H1 (cell line): Measurements from ENCODE around the gene LLGL1. TPM values are rescaled to one million over a fixed set of nuclear protein-coding genes. Genes with fewer than 3 reads are reported as not detected.

ENCODE experiments used
- CTCF ChIA-PET: fragments of 300-600 bp; sonication (Branson Sonifier 250); formaldehyde crosslinking; loops from one replicate; lab custom pipeline; 2021; ENCODE audit not compliant: partially characterized antibody; lab: Charles Lee
- POLR2A ChIA-PET: fragments of 300-600 bp; sonication (Branson Sonifier 250); formaldehyde crosslinking; loops from one replicate; lab custom pipeline; 2021; ENCODE audit warnings: inconsistent platforms; ENCODE audit not compliant: partially characterized antibody; lab: Charles Lee
- DNase-seq, 2 experiments: peaks; one replicate each; pipeline versions ENCODE4 v3.0.0 to v3.0.0-alpha.2; 2010 to 2022; ENCODE audit warnings: low spot score in 2 of 2, low read depth in 1 of 2, mixed read lengths in 1 of 2
- FAIRE-seq: peaks from 2 replicates; lab custom pipeline; 2011; peaks lifted over from hg19 to GRCh38; lab: Jason Lieb, UNC
- H2AFZ ChIP-seq: 2 replicates; pipeline ENCODE4 v1.8.1; 2012; ENCODE audit warnings: low read length, inconsistent platforms
- H2AK5ac ChIP-seq: 2 replicates; pipeline ENCODE4 v1.6.1; 2013; ENCODE audit warnings: low read depth, low read length
- H2BK120ac ChIP-seq: replicated peaks from 2 replicates; pipeline ENCODE3; 2013; ENCODE audit warnings: low read depth, low read length, inconsistent platforms
- H2BK12ac ChIP-seq: 2 replicates; pipeline ENCODE4 v1.6.1; 2013; ENCODE audit warnings: low read depth, low read length
- H2BK15ac ChIP-seq: 2 replicates; pipeline ENCODE4 v1.6.1; 2013; ENCODE audit warnings: low read length
- H2BK20ac ChIP-seq: 2 replicates; pipeline ENCODE4 v1.6.1; 2013; ENCODE audit warnings: low read length
- H2BK5ac ChIP-seq: 2 replicates; pipeline ENCODE4 v1.6.1; 2013; ENCODE audit warnings: low read depth, low read length
- H3K14ac ChIP-seq: 2 replicates; pipeline ENCODE4 v1.6.1; 2013; ENCODE audit warnings: inconsistent platforms; ENCODE audit not compliant: insufficient read length
- H3K18ac ChIP-seq: 2 replicates; pipeline ENCODE4 v1.6.1; 2013; ENCODE audit warnings: low read length; ENCODE audit errors: extremely low read depth
- H3K23ac ChIP-seq: 2 replicates; pipeline ENCODE4 v1.6.1; 2013; ENCODE audit warnings: inconsistent platforms; ENCODE audit not compliant: insufficient read length
- H3K23me2 ChIP-seq: 2 replicates; pipeline ENCODE4 v1.6.1; 2013; ENCODE audit warnings: low read depth, low read length
- H3K27ac ChIP-seq: 2 replicates; pipeline ENCODE4 v1.6.1; 2011; ENCODE audit warnings: low read depth, low read length, inconsistent platforms
- H3K27me3 ChIP-seq, 4 experiments: replicated peaks in 1 of 4; 1 replicate in 1 of 4; 2 replicates in 3 of 4; pipeline versions ENCODE4 v1.6.1 to v1.8.1; 2011 to 2013; ENCODE audit warnings: low read length in 3 of 4, mild to moderate bottlenecking in 3 of 4, inconsistent platforms in 2 of 4, mixed read lengths in 2 of 4, moderate library complexity in 1 of 4; ENCODE audit not compliant: control insufficient read depth in 3 of 4, insufficient read depth in 3 of 4; ENCODE audit errors: extremely low read depth in 1 of 4
- H3K36me3 ChIP-seq, 4 experiments: 2 replicates each; pipeline versions ENCODE4 v1.6.1 to v1.8.1; 2011 to 2013; ENCODE audit warnings: mild to moderate bottlenecking in 4 of 4, low read length in 3 of 4, moderate library complexity in 2 of 4, control low read depth in 1 of 4, inconsistent platforms in 1 of 4; ENCODE audit not compliant: insufficient read depth in 4 of 4, control insufficient read depth in 2 of 4
- H3K4ac ChIP-seq: replicated peaks from 2 replicates; pipeline ENCODE3; 2013; ENCODE audit warnings: low read length, low read depth, mixed read lengths, inconsistent platforms; ENCODE audit not compliant: insufficient read length
- H3K4me1 ChIP-seq, 4 experiments: replicated peaks in 1 of 4; 1 replicate in 1 of 4; 2 replicates in 3 of 4; pipeline versions ENCODE4 v1.6.1 to v1.8.1; 2011 to 2013; ENCODE audit warnings: low read length in 3 of 4, inconsistent platforms in 2 of 4, mixed read lengths in 1 of 4; ENCODE audit not compliant: insufficient read depth in 4 of 4, control insufficient read depth in 3 of 4
- H3K4me2 ChIP-seq, 2 experiments: 2 replicates each; pipeline versions ENCODE4 v1.6.1 to v1.8.1; 2011 to 2013; ENCODE audit warnings: low read depth in 2 of 2, low read length in 2 of 2, control low read depth in 1 of 2, inconsistent platforms in 1 of 2, mild to moderate bottlenecking in 1 of 2; ENCODE audit not compliant: insufficient read depth in 1 of 2
- H3K4me3 ChIP-seq, 4 experiments: fragments of 200-600, 300-600 bp in 1 of 4; sonication (generic), shearing (Covaris generic), sonication (Bioruptor Twin) in 1 of 4; 2 replicates each; pipeline versions ENCODE4 v1.5.1 to v1.8.1; 2011 to 2016; ENCODE audit warnings: low read length in 4 of 4, low read depth in 3 of 4, control low read depth in 2 of 4, inconsistent platforms in 2 of 4, mild to moderate bottlenecking in 2 of 4, mixed read lengths in 1 of 4, moderate library complexity in 1 of 4; ENCODE audit not compliant: insufficient read depth in 2 of 4; ENCODE audit errors: extremely low read depth in 1 of 4
- H3K56ac ChIP-seq: replicated peaks from 2 replicates; pipeline ENCODE3; 2013; ENCODE audit warnings: low read depth, mild to moderate bottlenecking, mixed read lengths, low read length, inconsistent platforms; ENCODE audit not compliant: insufficient read length
- H3K79me1 ChIP-seq: 2 replicates; pipeline ENCODE4 v1.6.1; 2013; ENCODE audit warnings: low read depth, low read length, control low read depth
- H3K79me2 ChIP-seq, 2 experiments: 2 replicates each; pipeline versions ENCODE4 v1.6.1 to v1.8.1; 2012 to 2013; ENCODE audit warnings: low read length in 2 of 2, mild to moderate bottlenecking in 2 of 2, inconsistent platforms in 1 of 2; ENCODE audit not compliant: insufficient read depth in 2 of 2, control insufficient read depth in 1 of 2
- H3K9ac ChIP-seq, 4 experiments: replicated peaks in 1 of 4; 1 replicate in 1 of 4; 2 replicates in 3 of 4; pipeline versions ENCODE4 v1.6.1 to v1.8.1; 2011 to 2013; ENCODE audit warnings: low read depth in 3 of 4, low read length in 3 of 4, control low read depth in 2 of 4, mild to moderate bottlenecking in 2 of 4, moderate library complexity in 2 of 4, inconsistent platforms in 1 of 4; ENCODE audit errors: extremely low read depth in 1 of 4
- H3K9me3 ChIP-seq, 2 experiments: 2 replicates each; pipeline versions ENCODE4 v1.6.1 to v1.8.1; 2012 to 2013; ENCODE audit warnings: mild to moderate bottlenecking in 2 of 2, moderate library complexity in 2 of 2, control low read depth in 1 of 2, inconsistent platforms in 1 of 2, low read depth in 1 of 2, low read length in 1 of 2, mixed read lengths in 1 of 2; ENCODE audit not compliant: insufficient read depth in 2 of 2
- H4K20me1 ChIP-seq, 2 experiments: replicated peaks in 1 of 2; 2 replicates each; pipeline versions ENCODE3 to v1.8.1; 2011 to 2013; ENCODE audit warnings: inconsistent platforms in 2 of 2, low read length in 2 of 2, mild to moderate bottlenecking in 1 of 2; ENCODE audit not compliant: insufficient read depth in 2 of 2, control insufficient read depth in 1 of 2
- H4K5ac ChIP-seq: 2 replicates; pipeline ENCODE4 v1.6.1; 2013; ENCODE audit warnings: low read length, low read depth, mixed read lengths, inconsistent platforms; ENCODE audit not compliant: insufficient read length
- H4K8ac ChIP-seq: 2 replicates; pipeline ENCODE4 v1.8.0; 2013; ENCODE audit warnings: mild to moderate bottlenecking, moderate library complexity, low read length, inconsistent platforms; ENCODE audit not compliant: insufficient read depth; ENCODE audit errors: extremely low read depth
- H4K91ac ChIP-seq: replicated peaks from 2 replicates; pipeline ENCODE3; 2013; ENCODE audit warnings: low read length, mixed read lengths, inconsistent platforms; ENCODE audit not compliant: insufficient read length
- CBX8 ChIP-seq: fragments of 300-800, 300-1000 bp; sonication (generic); IDR thresholded peaks from 2 replicates; pipeline ENCODE4 v1.7.1; 2016; ENCODE audit warnings: low read depth, low read length, borderline replicate concordance
- CHD2 ChIP-seq: IDR thresholded peaks from 2 replicates; pipeline ENCODE4 v1.6.1; 2012; ENCODE audit warnings: low read length, improper control_type of control experiment
- POU5F1 ChIP-seq: IDR thresholded peaks from 2 replicates; pipeline ENCODE4 v1.6.1; 2011; ENCODE audit warnings: low read depth, mild to moderate bottlenecking, low read length, moderate library complexity
- RBBP5 ChIP-seq: IDR thresholded peaks from 2 replicates; pipeline ENCODE4 v1.7.1; 2012; ENCODE audit warnings: low read depth, mild to moderate bottlenecking, inconsistent platforms, low read length, moderate library complexity, borderline replicate concordance
- SP1 ChIP-seq: IDR thresholded peaks from 2 replicates; pipeline ENCODE4 v1.6.1; 2011; ENCODE audit warnings: low read depth, low read length
- WGBS, 2 experiments: shearing (Covaris generic) in 1 of 2; methylation state at CpG; one replicate each; pipeline versions ENCODE4 v1.1.6 to v1.1.7; 2013 to 2015; ENCODE audit warnings: low lambda C conversion rate in 2 of 2, mixed read lengths in 2 of 2, inconsistent platforms in 1 of 2, low coverage in 1 of 2, missing lambda C conversion rate in 1 of 2; ENCODE audit not compliant: insufficient replicate concordance in 2 of 2, insufficient coverage in 1 of 2, insufficient read length in 1 of 2; ENCODE audit errors: extremely low coverage in 1 of 2, missing lambda C conversion rate in 1 of 2; 5-methylcytosine and 5-hydroxymethylcytosine counted together
- polyA plus RNA-seq, 7 experiments: library from polyadenylated mRNA; depleted of rRNA in 3 of 7; stranded (reverse) in 5 of 7; unstranded in 2 of 7; fragments of >200 nt in 5 of 7; fragments of 200-250 nt in 2 of 7; gene quantifications; 1 replicate in 5 of 7; 2 replicates in 1 of 7; 4 replicates in 1 of 7; pipeline versions ENCODE4 v1.2.1 to v1.2.3, GENCODE V29; 2011 to 2013; ENCODE audit warnings: missing spikeins in 2 of 7, mixed read lengths in 2 of 7
- total RNA-seq: library from RNA; stranded (reverse); fragmentation: NEBNext Ultra II Directional; extraction: Animal tissue kit (Norgen Biotek cat#: 25700); gene quantifications from 2 replicates; pipeline ENCODE4 v1.2.1, GENCODE V29; 2021
- TF ChIP-seq, protein P1 (sequence below), 3 experiments: IDR thresholded peaks; 1 replicate in 2 of 3; 2 replicates in 1 of 3; pipeline versions ENCODE4 v1.5.1 to v1.6.1; 2011; ENCODE audit warnings: low read length in 3 of 3, mild to moderate bottlenecking in 3 of 3, inconsistent platforms in 2 of 3, low read depth in 1 of 3, moderate library complexity in 1 of 3; ENCODE audit not compliant: insufficient read depth in 1 of 3; ENCODE audit errors: control extremely low read depth in 1 of 3
- TF ChIP-seq, protein P2 (sequence below): IDR thresholded peaks from 2 replicates; pipeline ENCODE4 v1.6.1; 2012; ENCODE audit warnings: inconsistent platforms

The LLGL1 gene
- total and polyA plus RNA-seq, 2 of the 8 experiments (the other 6 are each of a cell fraction or from before 2014, with no cell fraction given), result 71.3 to 107 TPM

DNA sequence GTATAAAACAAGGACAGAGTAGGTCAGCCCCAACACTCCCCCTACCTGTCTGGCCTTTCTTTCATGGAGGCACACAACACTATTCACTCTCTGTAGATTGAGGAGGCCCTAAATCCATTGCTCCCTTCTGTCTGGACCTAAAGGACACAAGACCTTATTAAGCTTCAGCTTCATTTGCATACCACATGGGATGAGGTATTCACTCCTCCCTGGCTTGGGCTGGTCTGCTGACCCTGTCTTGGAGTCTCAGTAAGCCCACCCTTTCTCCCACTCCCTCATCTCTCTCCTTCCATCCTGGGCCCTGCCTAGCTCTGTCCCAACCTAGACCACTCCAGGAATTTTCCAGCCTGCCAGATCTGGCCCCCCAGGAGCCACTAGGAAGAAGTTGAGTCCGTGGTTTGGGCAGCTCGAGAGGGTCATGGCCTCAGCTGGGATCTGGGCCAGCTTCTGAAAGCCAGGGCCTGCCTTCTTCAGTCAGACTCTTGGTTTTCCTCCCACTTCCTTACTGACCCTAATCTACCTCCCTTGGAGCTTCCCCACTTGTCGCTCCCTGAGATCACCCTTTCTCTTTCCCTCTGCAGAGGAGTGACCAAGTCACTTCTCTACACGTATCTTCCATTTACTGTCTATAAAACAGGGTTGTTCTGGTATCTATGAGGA lies 6.5 kb upstream of the LLGL1 start:
- Histone ChIP-seq H3K18ac (no peak overlapping the region), H4K5ac (no peak overlapping the region), H2BK12ac (no peak overlapping the region), H2BK15ac (no peak overlapping the region), H3K79me1 (no peaks in the 10 kb centered on the region), H3K4me2 (no peak overlapping the region), H4K91ac (no peak overlapping the region), H2BK20ac (no peak overlapping the region), H3K27ac (no peak overlapping the region), H3K9ac (no peak overlapping the region), H2BK5ac (no peak overlapping the region), H3K23me2 (no peaks in the 10 kb centered on the region), H2BK120ac (no peak overlapping the region), H3K4me3 (no peak overlapping the region), H4K8ac (no peak overlapping the region), H3K27me3 (no peaks in the 10 kb centered on the region), H3K36me3 (no peaks in the 10 kb centered on the region), H3K4ac (no peak overlapping the region), H3K4me1 (peaks cover 0 to under 1% (median under 1%) of the 10 kb centered on the region in 4 experiments; a peak in 5 of 7 replicates), H3K14ac (no peak overlapping the region), H3K9me3 (no peaks in the 10 kb centered on the region), H3K79me2 (no peaks in the 10 kb centered on the region), H3K56ac (no peak overlapping the region), H2AK5ac (0 out of 2 replicates have a peak overlapping the region, but pooled peaks have one; percentile 16), H4K20me1 (no peaks in the 10 kb centered on the region), H3K23ac (no peak overlapping the region), H2AFZ (no peak overlapping the region)
- POLR2A ChIA-PET, result interaction anchor here (1.0 to 2.0 kb wide), 2 partner anchors 12 to 75 kb away, joined by 3 to 8 read pairs; no protein-coding TSS in a partner anchor
- CTCF ChIA-PET, result interaction anchor here (0.6 to 11.4 kb wide), 13 partner anchors 9 to 128 kb away, joined by 3 to 76 read pairs (median 3); partner anchors contain the start of gene LLGL1
- DNase-seq (no peak), FAIRE-seq (no peak)
- TF ChIP-seq CBX8, result no peak
- TF ChIP-seq RBBP5, result no peak
- no peak for TF ChIP-seq CHD2
- TF ChIP-seq POU5F1, result no peak
- no peak for TF ChIP-seq SP1
- TF ChIP-seq, protein P1, sequence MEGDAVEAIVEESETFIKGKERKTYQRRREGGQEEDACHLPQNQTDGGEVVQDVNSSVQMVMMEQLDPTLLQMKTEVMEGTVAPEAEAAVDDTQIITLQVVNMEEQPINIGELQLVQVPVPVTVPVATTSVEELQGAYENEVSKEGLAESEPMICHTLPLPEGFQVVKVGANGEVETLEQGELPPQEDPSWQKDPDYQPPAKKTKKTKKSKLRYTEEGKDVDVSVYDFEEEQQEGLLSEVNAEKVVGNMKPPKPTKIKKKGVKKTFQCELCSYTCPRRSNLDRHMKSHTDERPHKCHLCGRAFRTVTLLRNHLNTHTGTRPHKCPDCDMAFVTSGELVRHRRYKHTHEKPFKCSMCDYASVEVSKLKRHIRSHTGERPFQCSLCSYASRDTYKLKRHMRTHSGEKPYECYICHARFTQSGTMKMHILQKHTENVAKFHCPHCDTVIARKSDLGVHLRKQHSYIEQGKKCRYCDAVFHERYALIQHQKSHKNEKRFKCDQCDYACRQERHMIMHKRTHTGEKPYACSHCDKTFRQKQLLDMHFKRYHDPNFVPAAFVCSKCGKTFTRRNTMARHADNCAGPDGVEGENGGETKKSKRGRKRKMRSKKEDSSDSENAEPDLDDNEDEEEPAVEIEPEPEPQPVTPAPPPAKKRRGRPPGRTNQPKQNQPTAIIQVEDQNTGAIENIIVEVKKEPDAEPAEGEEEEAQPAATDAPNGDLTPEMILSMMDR (IDR thresholded peaks at IDR 0.05; ENCODE audit: control extremely low read depth in 1 of 3, insufficient read depth in 1 of 3, low read depth in 1 of 3, low read length in 3 of 3), result no peak
- TF ChIP-seq, protein P2, sequence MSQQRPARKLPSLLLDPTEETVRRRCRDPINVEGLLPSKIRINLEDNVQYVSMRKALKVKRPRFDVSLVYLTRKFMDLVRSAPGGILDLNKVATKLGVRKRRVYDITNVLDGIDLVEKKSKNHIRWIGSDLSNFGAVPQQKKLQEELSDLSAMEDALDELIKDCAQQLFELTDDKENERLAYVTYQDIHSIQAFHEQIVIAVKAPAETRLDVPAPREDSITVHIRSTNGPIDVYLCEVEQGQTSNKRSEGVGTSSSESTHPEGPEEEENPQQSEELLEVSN, result no peak
- WGBS, 2 experiments, result 86% methylated on average over 4 of the region's 4 CpGs; no CpG with 5 or more reads in 1 of the 2 experiments
